AG09319 (cell line): ENCODE results near the gene SMG7.
A peak's percentile ranks its signal among the peaks of the same experiment; 100 is the strongest.

ENCODE experiments used
- DNase-seq: peaks from one replicate; pipeline ENCODE4 v3.0.0-alpha.2; 2010; ENCODE audit warnings: low read depth; ENCODE audit errors: extremely low read depth
- TF ChIP-seq, protein P1 (sequence below): IDR thresholded peaks from 2 replicates; pipeline ENCODE4 v1.5.1; 2011; ENCODE audit warnings: low read depth, mild to moderate bottlenecking, inconsistent platforms, low read length, moderate library complexity

The SMG7 gene

DNA sequence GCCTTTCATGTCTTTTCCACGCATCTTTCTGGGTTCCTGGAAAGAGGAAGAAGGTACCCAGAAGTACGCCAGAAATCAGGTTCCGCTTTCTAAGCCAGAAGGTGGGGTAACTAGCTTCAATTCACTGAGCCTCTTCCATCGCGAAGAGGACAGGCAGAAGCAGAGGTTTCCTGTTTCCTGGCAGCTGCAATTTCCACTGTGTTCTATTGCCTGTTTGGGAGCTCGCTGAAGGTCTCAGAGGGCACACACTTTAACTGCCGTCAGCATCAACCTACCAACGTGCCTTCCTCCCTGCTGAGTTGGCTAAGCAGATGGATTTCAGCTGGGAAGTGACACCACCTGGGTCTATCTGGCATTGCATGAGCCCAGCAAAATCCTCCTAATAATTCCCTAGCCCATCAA, 108.0 kb downstream of the SMG7 start:
- no peak for DNase-seq

DNA sequence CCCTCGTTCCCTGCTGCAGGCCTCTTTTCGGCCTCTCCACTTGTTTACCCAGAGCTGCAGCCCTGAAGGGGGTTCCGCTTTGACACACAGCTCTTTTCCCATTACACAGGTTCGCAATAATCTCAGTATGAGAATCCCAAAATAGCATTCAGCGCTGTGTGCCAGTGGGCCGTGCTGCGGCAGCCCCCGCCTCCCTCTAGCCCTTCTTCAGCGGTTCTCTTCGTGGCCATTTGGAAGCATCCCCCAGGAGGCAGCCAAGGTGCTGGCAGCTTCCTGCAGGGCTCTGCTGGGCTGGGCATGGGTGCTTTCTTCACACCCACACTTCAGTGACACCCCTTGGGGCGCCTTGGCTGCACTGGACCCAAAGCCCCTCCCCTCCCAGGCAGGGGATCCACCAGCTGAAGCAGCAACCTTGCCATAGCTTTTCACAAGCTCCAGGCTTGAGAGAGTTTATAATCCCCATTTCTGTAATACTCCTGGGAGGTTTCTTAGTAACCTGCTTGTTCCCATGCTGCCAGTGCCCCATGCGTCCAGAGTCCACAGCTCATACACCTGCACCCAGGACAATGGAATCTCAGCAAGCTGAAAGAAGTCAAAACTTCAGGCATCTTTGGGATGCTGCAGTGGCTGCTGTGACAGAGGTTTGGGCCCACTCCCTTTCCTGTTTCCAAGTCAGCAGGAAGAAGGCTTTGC, 109.9 kb downstream of the SMG7 start:
- TF ChIP-seq, protein P1, sequence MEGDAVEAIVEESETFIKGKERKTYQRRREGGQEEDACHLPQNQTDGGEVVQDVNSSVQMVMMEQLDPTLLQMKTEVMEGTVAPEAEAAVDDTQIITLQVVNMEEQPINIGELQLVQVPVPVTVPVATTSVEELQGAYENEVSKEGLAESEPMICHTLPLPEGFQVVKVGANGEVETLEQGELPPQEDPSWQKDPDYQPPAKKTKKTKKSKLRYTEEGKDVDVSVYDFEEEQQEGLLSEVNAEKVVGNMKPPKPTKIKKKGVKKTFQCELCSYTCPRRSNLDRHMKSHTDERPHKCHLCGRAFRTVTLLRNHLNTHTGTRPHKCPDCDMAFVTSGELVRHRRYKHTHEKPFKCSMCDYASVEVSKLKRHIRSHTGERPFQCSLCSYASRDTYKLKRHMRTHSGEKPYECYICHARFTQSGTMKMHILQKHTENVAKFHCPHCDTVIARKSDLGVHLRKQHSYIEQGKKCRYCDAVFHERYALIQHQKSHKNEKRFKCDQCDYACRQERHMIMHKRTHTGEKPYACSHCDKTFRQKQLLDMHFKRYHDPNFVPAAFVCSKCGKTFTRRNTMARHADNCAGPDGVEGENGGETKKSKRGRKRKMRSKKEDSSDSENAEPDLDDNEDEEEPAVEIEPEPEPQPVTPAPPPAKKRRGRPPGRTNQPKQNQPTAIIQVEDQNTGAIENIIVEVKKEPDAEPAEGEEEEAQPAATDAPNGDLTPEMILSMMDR: no peak
- DNase-seq: no peak

More for the DNA sequence above, 108.0 kb downstream of the SMG7 start:
- TF ChIP-seq, protein P1: peak; percentile 13

DNA sequence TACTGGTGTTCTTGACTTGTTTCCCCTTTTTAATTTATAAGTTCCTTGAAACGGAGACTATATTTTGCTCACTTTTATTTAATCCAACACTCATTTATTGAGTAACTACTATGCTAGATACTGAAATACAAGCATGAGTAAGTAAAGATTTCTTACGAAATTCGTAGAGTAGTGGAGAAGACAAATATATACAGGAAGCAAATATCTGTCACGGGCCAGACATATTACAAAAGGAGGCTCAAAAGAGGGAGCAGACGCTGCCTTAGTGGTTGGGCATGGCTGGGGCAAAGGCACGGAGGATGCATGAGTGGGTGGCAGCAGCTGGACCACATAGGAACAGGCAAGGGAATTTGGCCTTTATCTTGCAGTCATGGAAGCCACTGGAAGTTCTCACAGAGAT, 111.2 kb downstream of the SMG7 start:
- DNase-seq: no peak

DNA sequence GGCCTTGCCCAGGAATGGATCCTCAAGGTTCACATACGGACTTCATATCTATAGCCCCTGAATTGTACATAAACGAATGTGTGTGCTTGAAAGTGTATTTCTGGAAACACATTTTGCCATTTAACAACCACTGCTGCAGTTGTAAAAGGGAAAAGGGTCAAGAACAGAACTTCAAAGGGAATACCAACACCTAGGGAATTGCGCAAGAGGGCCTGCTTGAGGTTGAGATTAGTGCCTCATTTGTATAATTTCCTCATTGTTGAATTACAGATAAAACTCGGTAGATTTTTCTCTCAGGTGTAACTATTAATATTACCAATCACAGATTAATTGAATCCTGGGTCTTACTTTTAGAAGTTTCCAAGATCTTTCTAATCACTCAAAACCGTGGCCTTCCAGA, 111.8 kb downstream of the SMG7 start:
- TF ChIP-seq, protein P1: no peak
- no peak for DNase-seq

More for the DNA sequence above, 111.2 kb downstream of the SMG7 start:
- TF ChIP-seq, protein P1: no peak

DNA sequence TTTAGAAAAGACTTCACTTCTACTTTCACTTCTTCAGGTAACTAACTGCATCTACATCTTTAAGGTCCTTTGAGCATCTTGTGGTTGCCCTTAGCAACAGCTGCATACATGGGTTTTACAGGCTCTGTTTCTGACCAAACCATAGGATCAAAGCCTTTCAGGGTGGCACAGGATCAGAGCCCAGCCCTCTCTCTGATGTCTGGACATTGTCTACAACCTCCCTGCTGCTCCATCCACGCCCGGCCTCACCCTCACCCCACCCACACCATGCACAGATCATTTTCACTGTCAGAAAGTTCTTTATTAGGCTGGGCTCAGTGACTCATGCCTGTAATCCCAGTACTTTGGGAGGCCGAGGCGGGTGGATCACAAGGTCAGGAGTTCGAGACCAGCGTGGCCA, 112.7 kb downstream of the SMG7 start:
- TF ChIP-seq, protein P1: no peak
- DNase-seq: no peak

DNA sequence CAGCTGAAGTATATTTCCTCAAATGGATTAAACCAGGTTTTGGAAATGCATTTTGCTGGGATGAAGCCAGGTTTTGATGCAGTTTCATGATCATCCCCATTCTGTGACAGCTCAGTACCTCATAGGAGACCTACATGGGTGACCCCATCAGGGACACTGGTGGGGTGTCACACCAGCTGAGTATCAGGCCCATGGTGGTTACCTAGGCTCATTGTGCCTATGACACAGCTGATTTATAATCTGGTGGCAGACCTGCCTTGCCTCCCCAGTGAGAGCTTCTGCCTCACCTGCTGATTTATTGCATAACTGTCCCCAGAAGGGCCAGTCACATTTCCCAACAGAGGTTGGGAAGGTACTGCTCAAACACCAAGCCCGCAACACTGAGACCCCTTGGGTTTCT, 114.2 kb downstream of the SMG7 start:
- TF ChIP-seq, protein P1: no peak

DNA sequence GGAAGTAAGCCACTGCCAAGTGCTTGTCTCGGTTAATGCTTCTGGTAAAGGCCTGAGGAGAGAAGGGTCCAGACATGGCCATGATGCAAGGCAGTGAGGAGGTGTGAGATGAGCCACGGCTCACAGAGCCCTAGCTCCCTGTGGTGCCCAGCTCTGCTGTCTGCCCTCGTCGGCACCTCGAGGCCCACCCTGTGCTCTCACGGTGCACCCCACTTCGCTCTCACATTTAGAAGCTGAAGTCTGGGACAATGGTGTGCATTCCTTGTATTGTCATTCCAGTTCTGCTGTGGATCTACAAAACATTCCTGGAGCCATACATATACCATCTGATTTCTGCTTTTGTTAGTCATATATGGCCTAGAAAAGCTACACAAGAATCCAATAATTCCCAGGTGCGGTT, 114.6 kb downstream of the SMG7 start:
- TF ChIP-seq, protein P1: no peak
- no peak for DNase-seq

More for the DNA sequence above, 114.2 kb downstream of the SMG7 start:
- DNase-seq: no peak
